ENCODE data around the gene STRN.
"Not testable (repeated sequence)": the region's sequence is repeated elsewhere in the genome, so short reads cannot be mapped to it uniquely, and the experiment has no call there.

DNA sequence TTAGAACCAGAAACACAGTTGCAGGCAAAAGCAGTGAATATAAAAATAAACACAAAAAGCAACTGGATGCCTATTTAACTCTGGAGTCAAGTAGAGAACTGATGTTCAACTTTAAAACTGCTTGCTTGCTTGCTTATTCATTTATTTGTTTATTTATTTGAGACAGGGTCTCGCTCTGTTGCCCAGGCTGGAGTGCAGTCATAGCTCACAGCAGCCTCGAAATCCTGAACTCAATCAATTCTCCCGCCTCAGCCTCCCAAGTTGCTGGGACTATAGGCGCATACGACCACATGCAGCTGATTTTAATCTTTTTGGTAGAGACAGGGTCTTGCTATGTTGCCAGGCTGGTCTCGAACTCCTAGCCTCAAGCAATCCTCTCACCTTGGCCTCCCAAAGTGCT, 34.6 kb downstream of the STRN start:
- TF ChIP-seq, protein P1, sequence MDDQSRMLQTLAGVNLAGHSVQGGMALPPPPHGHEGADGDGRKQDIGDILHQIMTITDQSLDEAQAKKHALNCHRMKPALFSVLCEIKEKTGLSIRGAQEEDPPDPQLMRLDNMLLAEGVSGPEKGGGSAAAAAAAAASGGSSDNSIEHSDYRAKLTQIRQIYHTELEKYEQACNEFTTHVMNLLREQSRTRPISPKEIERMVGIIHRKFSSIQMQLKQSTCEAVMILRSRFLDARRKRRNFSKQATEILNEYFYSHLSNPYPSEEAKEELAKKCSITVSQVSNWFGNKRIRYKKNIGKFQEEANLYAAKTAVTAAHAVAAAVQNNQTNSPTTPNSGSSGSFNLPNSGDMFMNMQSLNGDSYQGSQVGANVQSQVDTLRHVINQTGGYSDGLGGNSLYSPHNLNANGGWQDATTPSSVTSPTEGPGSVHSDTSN (CRISPR knock-in tag; IDR thresholded peaks at IDR 0.05; ENCODE audit: borderline replicate concordance): not testable (repeated sequence)
- TF ChIP-seq, protein P2, sequence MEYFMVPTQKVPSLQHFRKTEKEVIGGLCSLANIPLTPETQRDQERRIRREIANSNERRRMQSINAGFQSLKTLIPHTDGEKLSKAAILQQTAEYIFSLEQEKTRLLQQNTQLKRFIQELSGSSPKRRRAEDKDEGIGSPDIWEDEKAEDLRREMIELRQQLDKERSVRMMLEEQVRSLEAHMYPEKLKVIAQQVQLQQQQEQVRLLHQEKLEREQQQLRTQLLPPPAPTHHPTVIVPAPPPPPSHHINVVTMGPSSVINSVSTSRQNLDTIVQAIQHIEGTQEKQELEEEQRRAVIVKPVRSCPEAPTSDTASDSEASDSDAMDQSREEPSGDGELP (IDR thresholded peaks at IDR 0.05; ENCODE audit: borderline replicate concordance, low read depth): not testable (repeated sequence)
- TF ChIP-seq ZNF883 (CRISPR knock-in tag; IDR thresholded peaks at IDR 0.05; ENCODE audit: not compliant biosample characterization); POLR2AphosphoS5 (IDR thresholded peaks at IDR 0.05; ENCODE audit: low read depth, low read length); CENPT (CRISPR knock-in tag; IDR thresholded peaks at IDR 0.05; ENCODE audit: low read depth); TCF7L2 (IDR thresholded peaks at IDR 0.05; ENCODE audit: low read depth, low read length); XBP1 (CRISPR knock-in tag; IDR thresholded peaks at IDR 0.05); RXRA (CRISPR knock-in tag; IDR thresholded peaks at IDR 0.05); SSRP1 (CRISPR knock-in tag; IDR thresholded peaks at IDR 0.05); ZNF572 (CRISPR knock-in tag; IDR thresholded peaks at IDR 0.05): not testable (repeated sequence)
- TF ChIP-seq, protein P3, sequence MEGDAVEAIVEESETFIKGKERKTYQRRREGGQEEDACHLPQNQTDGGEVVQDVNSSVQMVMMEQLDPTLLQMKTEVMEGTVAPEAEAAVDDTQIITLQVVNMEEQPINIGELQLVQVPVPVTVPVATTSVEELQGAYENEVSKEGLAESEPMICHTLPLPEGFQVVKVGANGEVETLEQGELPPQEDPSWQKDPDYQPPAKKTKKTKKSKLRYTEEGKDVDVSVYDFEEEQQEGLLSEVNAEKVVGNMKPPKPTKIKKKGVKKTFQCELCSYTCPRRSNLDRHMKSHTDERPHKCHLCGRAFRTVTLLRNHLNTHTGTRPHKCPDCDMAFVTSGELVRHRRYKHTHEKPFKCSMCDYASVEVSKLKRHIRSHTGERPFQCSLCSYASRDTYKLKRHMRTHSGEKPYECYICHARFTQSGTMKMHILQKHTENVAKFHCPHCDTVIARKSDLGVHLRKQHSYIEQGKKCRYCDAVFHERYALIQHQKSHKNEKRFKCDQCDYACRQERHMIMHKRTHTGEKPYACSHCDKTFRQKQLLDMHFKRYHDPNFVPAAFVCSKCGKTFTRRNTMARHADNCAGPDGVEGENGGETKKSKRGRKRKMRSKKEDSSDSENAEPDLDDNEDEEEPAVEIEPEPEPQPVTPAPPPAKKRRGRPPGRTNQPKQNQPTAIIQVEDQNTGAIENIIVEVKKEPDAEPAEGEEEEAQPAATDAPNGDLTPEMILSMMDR (CRISPR knock-in tag; IDR thresholded peaks at IDR 0.05): not testable (repeated sequence)
- TF ChIP-seq, protein P4, sequence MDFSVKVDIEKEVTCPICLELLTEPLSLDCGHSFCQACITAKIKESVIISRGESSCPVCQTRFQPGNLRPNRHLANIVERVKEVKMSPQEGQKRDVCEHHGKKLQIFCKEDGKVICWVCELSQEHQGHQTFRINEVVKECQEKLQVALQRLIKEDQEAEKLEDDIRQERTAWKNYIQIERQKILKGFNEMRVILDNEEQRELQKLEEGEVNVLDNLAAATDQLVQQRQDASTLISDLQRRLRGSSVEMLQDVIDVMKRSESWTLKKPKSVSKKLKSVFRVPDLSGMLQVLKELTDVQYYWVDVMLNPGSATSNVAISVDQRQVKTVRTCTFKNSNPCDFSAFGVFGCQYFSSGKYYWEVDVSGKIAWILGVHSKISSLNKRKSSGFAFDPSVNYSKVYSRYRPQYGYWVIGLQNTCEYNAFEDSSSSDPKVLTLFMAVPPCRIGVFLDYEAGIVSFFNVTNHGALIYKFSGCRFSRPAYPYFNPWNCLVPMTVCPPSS (IDR thresholded peaks at IDR 0.05): not testable (repeated sequence)
- TF ChIP-seq, protein P5, sequence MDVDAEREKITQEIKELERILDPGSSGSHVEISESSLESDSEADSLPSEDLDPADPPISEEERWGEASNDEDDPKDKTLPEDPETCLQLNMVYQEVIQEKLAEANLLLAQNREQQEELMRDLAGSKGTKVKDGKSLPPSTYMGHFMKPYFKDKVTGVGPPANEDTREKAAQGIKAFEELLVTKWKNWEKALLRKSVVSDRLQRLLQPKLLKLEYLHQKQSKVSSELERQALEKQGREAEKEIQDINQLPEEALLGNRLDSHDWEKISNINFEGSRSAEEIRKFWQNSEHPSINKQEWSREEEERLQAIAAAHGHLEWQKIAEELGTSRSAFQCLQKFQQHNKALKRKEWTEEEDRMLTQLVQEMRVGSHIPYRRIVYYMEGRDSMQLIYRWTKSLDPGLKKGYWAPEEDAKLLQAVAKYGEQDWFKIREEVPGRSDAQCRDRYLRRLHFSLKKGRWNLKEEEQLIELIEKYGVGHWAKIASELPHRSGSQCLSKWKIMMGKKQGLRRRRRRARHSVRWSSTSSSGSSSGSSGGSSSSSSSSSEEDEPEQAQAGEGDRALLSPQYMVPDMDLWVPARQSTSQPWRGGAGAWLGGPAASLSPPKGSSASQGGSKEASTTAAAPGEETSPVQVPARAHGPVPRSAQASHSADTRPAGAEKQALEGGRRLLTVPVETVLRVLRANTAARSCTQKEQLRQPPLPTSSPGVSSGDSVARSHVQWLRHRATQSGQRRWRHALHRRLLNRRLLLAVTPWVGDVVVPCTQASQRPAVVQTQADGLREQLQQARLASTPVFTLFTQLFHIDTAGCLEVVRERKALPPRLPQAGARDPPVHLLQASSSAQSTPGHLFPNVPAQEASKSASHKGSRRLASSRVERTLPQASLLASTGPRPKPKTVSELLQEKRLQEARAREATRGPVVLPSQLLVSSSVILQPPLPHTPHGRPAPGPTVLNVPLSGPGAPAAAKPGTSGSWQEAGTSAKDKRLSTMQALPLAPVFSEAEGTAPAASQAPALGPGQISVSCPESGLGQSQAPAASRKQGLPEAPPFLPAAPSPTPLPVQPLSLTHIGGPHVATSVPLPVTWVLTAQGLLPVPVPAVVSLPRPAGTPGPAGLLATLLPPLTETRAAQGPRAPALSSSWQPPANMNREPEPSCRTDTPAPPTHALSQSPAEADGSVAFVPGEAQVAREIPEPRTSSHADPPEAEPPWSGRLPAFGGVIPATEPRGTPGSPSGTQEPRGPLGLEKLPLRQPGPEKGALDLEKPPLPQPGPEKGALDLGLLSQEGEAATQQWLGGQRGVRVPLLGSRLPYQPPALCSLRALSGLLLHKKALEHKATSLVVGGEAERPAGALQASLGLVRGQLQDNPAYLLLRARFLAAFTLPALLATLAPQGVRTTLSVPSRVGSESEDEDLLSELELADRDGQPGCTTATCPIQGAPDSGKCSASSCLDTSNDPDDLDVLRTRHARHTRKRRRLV (CRISPR knock-in tag; IDR thresholded peaks at IDR 0.05): not testable (repeated sequence)
